ENCODE results near the gene ZNF8.

GRCh38 chr19:58279042-58279924 is 528 bp downstream of the ZNF8 start:
- TF ChIP-seq CTCF (IDR thresholded peaks at IDR 0.05) (no peak), POLR2A (IDR thresholded peaks at IDR 0.05) (no peak), POLR2AphosphoS5 (IDR thresholded peaks at IDR 0.05) (no peak)
